ENCODE measurements around the gene TPRG1L.
A peak's percentile ranks its signal among the peaks of the same experiment; 100 is the strongest.
"Not testable (repeated sequence)": the region's sequence is repeated elsewhere in the genome, so short reads cannot be mapped to it uniquely, and the experiment has no call there.

Gene TPRG1L

GRCh38 chr1:3609769-3610526, 14.9 kb upstream of the TPRG1L start:
- DNase-seq: no peak

- DNase-seq: no peak
Measured at GRCh38 chr1:3610527-3611169, 14.2 kb upstream of the TPRG1L start.

GRCh38 chr1:3611170-3612019, 13.4 kb upstream of the TPRG1L start, which contains the start of gene MEGF6:
TSS of gene MEGF6 (minus strand) at chr1:3611508. CDS start at chr1:3611268, 240 bp downstream.
- no peak for DNase-seq

GRCh38 chr1:3612123-3612522, 12.7 kb upstream of the TPRG1L start:
- DNase-seq: no peak

GRCh38 chr1:3614755-3615742, 9.8 kb upstream of the TPRG1L start:
- no peak for DNase-seq

GRCh38 chr1:3616861-3617260, 8.0 kb upstream of the TPRG1L start:
- no peak for DNase-seq

- DNase-seq: no peak
Measured at GRCh38 chr1:3617806-3618345, 6.9 kb upstream of the TPRG1L start.

GRCh38 chr1:3618531-3618880, 6.3 kb upstream of the TPRG1L start:
- no peak for DNase-seq

- peak in 1 of 2 experiments; percentile 27 for DNase-seq
Measured at GRCh38 chr1:3618881-3619671, 5.7 kb upstream of the TPRG1L start.

- DNase-seq: no peak
Measured at GRCh38 chr1:3620708-3621107, 4.1 kb upstream of the TPRG1L start.

GRCh38 chr1:3621151-3621671, 3.6 kb upstream of the TPRG1L start:
- DNase-seq: peak in 1 of 2 experiments; percentile 21

GRCh38 chr1:3622102-3622501, 2.7 kb upstream of the TPRG1L start:
- DNase-seq: not testable (repeated sequence)

- no peak for DNase-seq
Measured at GRCh38 chr1:3623441-3624199, 1.2 kb upstream of the TPRG1L start.

- no peak for DNase-seq
Measured at GRCh38 chr1:3625151-3625907, 514 bp downstream of the TPRG1L start.

GRCh38 chr1:3626025-3626424, 1.2 kb downstream of the TPRG1L start:
- no peak for DNase-seq

- DNase-seq: no peak
Measured at GRCh38 chr1:3627515-3628253, 2.9 kb downstream of the TPRG1L start.

- no peak for DNase-seq
Measured at GRCh38 chr1:3628445-3628844, 3.6 kb downstream of the TPRG1L start.

GRCh38 chr1:3629561-3630160, 4.8 kb downstream of the TPRG1L start:
- DNase-seq: no peak

Data from cerebellar nuclear complex (tissue), 1 donor.